HT1080 (cell line): Measurements from ENCODE around the gene CPT1B. TPM values are rescaled to one million over a fixed set of nuclear protein-coding genes. Genes with fewer than 3 reads are reported as not detected.
"Not testable (repeated sequence)": the region's sequence is repeated elsewhere in the genome, so short reads cannot be mapped to it uniquely, and the experiment has no call there.

Source experiments
- DNase-seq: peaks from one replicate; pipeline ENCODE4 v3.0.0-alpha.2; 2015; ENCODE audit warnings: low read depth
- total RNA-seq: library from RNA; depleted of rRNA; stranded (reverse); fragments of >200 nt; shearing (Covaris generic); gene quantifications from 2 replicates; pipeline ENCODE4 v1.2.3, GENCODE V29; 2014

CPT1B gene
- total RNA-seq, 1 experiment from 2014 or later = 12.5 TPM

- DNase-seq = no peak
Observed at GRCh38 chr22:50547263-50547985, 30.8 kb downstream of the CPT1B start.

- no peak for DNase-seq
Observed at GRCh38 chr22:50546326-50547262, 31.6 kb downstream of the CPT1B start.

DNA sequence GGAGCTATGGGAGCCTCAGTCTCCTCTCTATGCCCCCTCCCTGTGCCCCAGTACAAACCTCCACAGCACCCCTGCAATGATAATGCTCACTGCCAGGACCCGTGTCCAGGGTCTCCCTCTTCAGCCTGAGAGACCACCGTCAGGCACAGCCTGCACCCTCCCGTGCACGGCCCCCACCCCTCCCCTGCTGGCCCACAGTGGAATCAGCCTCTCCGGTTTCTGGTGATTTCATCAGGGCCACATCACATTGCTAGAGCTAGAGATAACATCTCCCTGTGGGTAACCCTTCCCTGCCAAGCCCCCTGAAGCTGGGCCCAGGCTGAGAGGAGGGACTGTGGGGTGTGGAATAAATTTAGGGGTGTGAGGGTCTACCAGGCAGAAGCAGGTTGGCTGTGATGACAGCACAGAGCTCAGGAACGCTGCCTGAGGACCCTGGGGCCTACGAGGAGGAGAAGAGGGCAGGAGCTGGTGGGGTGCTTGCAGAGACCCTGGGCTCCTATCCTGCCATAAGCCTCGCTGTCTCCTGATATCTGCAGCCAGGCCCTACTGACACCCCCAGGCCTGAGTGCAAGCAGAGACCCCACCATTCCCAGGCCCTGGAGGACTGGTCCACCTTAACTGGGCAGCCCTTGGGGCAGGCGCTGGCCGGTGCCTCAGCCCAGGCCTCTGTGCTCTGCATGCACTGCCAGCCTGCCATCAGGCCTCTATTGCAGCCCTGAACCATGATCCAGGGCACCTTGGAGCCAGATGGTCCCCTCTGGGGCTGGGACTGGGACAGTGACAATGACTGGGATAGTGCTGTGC, 32.5 kb downstream of the CPT1B start, which contains the start of gene KLHDC7B:
TSS of gene KLHDC7B (plus strand) at position 378 of the 804 bp plus-strand sequence. CDS start at position 723, 345 bp downstream.
- no peak for DNase-seq

DNA sequence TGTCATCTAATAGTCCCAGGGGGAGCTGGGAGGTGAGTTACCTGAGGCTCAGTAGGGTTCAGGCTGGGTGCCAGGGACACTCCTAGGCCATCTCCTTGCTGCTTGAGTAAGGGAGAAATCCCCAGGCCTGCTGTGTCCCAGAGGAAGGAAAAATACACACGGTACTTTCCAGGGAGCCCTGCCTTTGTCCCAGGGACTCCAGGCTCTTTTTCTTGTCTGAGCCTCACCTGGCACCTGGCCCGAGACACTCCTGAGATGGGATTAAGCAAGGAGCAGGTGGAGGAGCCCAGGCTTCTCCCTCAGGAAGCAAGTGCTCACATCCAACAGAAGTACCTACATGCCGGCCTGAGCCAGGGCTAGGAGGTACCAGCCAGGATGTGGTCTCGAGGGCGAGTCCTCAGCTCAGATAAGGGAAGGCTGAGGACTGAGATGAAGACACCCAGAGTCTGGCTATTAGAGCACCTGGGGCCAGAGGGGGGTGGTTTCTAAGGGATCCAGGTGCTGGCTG, 33.4 kb downstream of the CPT1B start:
- no peak for DNase-seq

GRCh38 chr22:50544078-50544745, 34.0 kb downstream of the CPT1B start:
- no peak for DNase-seq

GRCh38 chr22:50542416-50542927, 35.8 kb downstream of the CPT1B start:
- DNase-seq = no peak

DNA sequence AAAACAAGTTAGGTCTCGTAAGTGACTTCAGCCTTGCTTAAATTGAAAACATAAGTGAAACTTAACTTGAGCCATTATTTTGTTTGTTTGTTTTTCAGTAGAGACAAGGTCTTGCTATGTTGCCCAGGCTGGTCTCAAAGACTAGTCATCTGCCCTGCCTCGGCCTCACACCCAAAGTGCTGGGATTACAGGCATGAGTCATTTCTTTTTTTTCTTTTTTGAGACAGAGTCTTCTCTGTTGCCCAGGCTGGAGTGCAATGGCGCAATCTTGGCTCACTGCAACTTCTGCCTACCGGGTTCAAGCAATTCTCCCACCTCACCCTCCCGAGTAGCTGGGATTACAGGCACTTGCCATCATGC, 36.6 kb downstream of the CPT1B start:
- DNase-seq = peak; percentile 87

DNA sequence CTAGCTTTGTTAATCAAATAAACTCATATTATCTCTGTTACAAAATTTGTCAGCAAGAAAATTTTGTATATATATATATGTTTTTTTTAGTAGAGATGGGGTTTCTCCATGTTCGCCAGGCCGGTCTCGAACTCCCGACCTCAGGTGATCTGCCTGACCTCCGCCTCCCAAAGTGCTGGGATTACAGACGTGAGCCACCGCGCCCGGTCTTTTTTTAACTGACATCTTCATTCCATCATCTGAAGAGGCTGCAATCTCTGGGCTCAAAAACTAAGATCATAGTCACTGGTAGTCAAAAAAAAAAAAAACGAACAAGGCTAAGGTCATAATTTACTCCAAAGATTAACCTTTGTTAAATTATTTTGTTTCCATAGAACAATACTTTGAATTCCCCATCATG, 37.8 kb downstream of the CPT1B start:
- no peak for DNase-seq

GRCh38 chr22:50537765-50538164, 40.5 kb downstream of the CPT1B start:
- DNase-seq = no peak

GRCh38 chr22:50536226-50536625, 42.0 kb downstream of the CPT1B start:
- no peak for DNase-seq

GRCh38 chr22:50535113-50535512, 43.1 kb downstream of the CPT1B start:
- DNase-seq = no peak

DNA sequence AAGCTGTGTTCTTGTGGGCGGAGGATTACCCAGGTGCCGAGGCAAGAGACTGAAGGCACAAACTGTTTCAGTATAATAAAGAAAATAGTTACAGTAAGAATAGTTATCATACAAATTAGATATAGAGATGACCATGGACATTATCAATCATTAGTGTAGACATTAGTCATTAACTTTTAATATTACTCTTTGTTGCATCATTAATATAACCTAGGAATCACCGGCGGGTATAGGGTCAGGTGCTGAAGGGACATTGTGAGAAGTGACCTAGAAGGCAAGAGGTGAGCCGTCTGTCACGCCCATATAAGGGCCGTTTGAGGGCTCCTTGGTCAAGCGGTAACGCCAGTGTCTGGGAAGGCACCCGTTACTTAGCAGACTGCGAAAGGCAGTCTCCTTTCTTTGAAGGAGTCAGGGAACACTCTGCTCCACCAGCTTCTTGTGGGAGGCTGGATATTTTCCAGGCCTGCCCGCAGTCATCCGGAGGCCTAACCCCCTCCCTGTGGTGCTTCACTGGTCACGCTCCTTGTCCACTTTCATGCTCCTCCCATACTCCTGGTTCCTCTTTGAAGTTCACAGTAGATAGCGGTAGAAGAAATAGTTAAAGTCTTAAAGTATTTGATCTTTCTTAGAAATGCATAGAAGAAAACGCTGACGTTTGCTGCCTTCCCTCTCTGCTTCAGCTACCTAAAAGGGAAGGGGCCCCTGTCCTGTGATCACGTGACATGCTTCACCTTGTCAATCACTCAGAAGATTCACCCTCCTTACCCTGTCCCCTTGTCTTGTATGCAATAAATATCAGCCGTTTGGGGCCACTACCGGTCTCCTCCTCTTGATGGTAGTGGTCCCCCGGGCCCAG, 44.1 kb downstream of the CPT1B start:
- DNase-seq = not testable (repeated sequence)

- DNase-seq = no peak
Observed at GRCh38 chr22:50532824-50533796, 45.1 kb downstream of the CPT1B start.

GRCh38 chr22:50531962-50532674, 46.1 kb downstream of the CPT1B start:
- no peak for DNase-seq

- no peak for DNase-seq
Observed at GRCh38 chr22:50531546-50531961, 46.7 kb downstream of the CPT1B start.

DNA sequence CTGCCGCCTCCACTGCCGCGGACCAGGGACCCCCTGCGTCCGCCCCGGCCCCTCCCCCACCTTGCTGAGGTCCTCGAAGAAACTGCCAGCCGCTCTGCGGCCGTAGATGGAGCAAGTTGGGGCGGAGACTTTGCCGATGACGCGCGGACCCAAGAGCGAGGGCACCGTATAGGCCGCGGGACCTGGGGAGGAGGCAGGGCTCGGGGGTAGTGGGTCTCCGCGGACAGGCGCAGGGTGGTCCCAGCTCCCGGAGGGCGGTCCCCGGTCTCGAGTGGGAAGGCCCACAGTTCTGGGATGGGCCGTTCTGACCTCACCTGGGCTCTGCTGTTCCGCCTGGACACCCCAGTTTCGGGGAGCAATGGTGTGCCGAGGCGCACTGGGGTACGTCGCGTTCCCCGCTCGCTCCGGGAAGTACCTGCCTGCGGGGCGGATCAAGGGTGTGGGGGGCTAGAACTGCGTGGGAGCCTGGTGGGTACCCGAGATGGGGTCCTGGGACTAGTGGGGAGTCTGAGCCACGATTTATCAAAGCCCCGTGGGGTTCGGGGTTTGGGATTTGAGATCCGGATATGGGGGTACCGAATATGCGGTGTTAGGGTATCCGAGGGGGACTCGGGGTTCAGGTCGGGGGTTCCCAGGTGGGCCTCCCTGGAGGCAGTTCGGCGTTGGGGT, 47.2 kb downstream of the CPT1B start:
- no peak for DNase-seq

DNA sequence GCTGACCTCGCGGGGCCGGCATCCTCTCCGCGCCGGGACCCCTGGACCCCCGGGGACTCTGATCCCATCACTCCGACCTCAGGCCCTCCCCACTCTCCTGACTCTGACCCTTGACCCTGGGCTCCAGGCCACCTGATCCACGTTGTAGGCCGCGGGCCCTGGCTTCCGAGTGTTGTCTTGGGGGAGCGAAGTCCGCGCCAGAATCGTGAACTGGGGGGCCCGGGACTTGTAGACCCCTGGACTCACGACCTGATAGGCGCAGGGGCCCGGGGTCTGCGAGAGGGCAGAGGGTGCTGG, 47.7 kb downstream of the CPT1B start:
- DNase-seq = no peak
